Stimulated activated CD8-positive, alpha-beta memory T cell treated with anti-CD3 and anti-CD28 coated beads, Interleukin-2, amount 100 ng/mL, for 1 hour (primary cell): Measurements from ENCODE around the gene RXRB.

Experiments used
- DNase-seq, 2 donors: peaks; one replicate each; pipeline ENCODE4 v3.0.0-alpha.2; 2020; ENCODE audit warnings: low read depth in 2 of 2

Gene RXRB

GRCh38 chr6:33211666-33212422 is 11.4 kb upstream of the RXRB start:
- no peak for DNase-seq

GRCh38 chr6:33211136-33211535 is 10.7 kb upstream of the RXRB start:
- no peak for DNase-seq

- no peak for DNase-seq
Measured at GRCh38 chr6:33209856-33210255, 9.4 kb upstream of the RXRB start.

- DNase-seq, result peak; percentile 66 to 79
Measured at GRCh38 chr6:33208091-33208967, 7.9 kb upstream of the RXRB start, which contains the start of gene RING1. RING1 (plus strand) TSS chr6:33208500; CDS start chr6:33208823, 323 bp downstream.

GRCh38 chr6:33207552-33208090 is 7.2 kb upstream of the RXRB start:
- no peak for DNase-seq

GRCh38 chr6:33206864-33207551 is 6.5 kb upstream of the RXRB start:
- no peak for DNase-seq

- no peak for DNase-seq
Measured at GRCh38 chr6:33206027-33206863, 5.8 kb upstream of the RXRB start.

GRCh38 chr6:33205191-33206026 is 4.9 kb upstream of the RXRB start:
- DNase-seq, result no peak

GRCh38 chr6:33204415-33205190 is 4.1 kb upstream of the RXRB start, which contains the start of gene HSD17B8:
HSD17B8 (plus strand) TSS chr6:33204655; CDS start chr6:33204669, 14 bp downstream.
- DNase-seq, result peak; percentile 76 to 87

GRCh38 chr6:33204165-33204414 is 3.6 kb upstream of the RXRB start:
- DNase-seq, result no peak

- no peak for DNase-seq
Measured at GRCh38 chr6:33203443-33204164, 3.1 kb upstream of the RXRB start.

- DNase-seq, result no peak
Measured at GRCh38 chr6:33202799-33203198, 2.3 kb upstream of the RXRB start.

GRCh38 chr6:33201935-33202334 is 1.5 kb upstream of the RXRB start:
- DNase-seq, result no peak

- DNase-seq, result no peak
Measured at GRCh38 chr6:33201147-33201545, 681 bp upstream of the RXRB start.

GRCh38 chr6:33199687-33200218 is 712 bp downstream of the RXRB start:
- DNase-seq, result peak; percentile 40 to 42

- no peak for DNase-seq
Measured at GRCh38 chr6:33198853-33199436, 1.5 kb downstream of the RXRB start.

- DNase-seq, result no peak
Measured at GRCh38 chr6:33198159-33198852, 2.2 kb downstream of the RXRB start.
